Activated T-cell treated with anti-CD3 and anti-CD28 coated beads, Interleukin-2, amount 50 U/mL, for 4 hours (primary cell): ENCODE data around the gene PI4K2A. TPM values are rescaled to one million over a fixed set of nuclear protein-coding genes. Genes with fewer than 3 reads are reported as not detected.

Experiments
- ATAC-seq, 2 donors: fragments of 200-7000 bp; cut with Tn5 transposase; one replicate each; pipeline ENCODE4 v1.10.0; 2021
- DNase-seq: peaks from one replicate; pipeline ENCODE4 v3.0.0-alpha.2; 2020
- H3K27me3 Mint-ChIP-seq: one replicate; pipeline ENCODE4 v1.8.0; 2021; ENCODE audit warnings: low read depth, mixed read lengths
- H3K36me3 Mint-ChIP-seq: one replicate; pipeline ENCODE4 v1.8.0; 2022; ENCODE audit warnings: mixed read lengths; ENCODE audit not compliant: insufficient read depth
- H3K4me1 Mint-ChIP-seq: one replicate; pipeline ENCODE4 v1.8.0; 2021; ENCODE audit warnings: low read depth, mixed read lengths
- H3K4me3 Mint-ChIP-seq: one replicate; pipeline ENCODE4 v1.8.0; 2021; ENCODE audit warnings: mild to moderate bottlenecking, moderate library complexity, mixed read lengths
- H3K9me3 Mint-ChIP-seq: one replicate; pipeline ENCODE4 v1.8.0; 2021; ENCODE audit warnings: mixed read lengths
- total RNA-seq, 3 donors: library from RNA; stranded (reverse); gene quantifications; one replicate each; pipeline ENCODE4 v1.2.1, GENCODE V29; 2021

The PI4K2A gene
- total RNA-seq, 3 donors from 2014 or later = 12.9 to 16.9 (median 15.7) TPM

DNA sequence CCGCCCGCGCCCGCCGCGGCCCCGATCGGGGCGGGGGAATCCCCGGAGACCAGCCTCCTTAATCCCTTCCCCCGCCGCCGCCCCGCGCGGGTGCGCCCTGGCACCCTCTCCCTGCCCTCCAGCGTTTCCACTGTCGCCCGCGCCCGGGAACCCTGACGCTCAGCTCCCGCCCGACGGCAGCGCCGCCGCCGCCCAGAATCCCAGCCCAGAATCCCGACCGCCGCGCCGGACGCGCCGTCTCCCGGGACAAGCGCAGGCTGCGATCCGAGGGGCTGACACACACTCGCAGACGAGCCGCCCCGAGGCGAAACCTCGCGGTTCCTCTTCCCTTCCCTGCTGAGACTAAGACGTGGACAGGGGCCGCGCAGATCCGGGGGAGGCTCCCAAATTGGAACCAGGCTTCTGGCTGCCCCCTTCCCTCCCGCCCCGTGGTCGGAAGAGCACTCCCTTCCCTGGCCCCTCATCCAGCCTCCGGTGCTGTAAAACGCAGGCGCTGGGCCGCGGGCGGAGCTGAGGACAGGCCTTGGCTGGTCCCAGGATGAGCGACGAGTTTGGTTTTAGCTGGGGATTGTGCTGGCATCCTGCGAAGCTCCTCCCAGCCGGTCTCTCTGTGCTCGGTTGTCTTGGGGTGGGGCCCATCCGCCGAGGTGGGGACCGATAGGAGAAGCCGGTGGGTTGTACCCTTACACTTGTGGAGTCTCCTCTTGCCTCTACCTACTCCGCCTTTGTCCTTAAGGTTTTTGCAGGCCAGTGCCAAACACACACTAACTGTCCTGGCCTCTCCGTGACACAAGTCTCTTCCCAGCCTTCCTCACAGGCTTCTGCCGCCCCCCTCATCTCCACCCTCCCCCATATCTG, 74.2 kb downstream of the PI4K2A start:
- no peak for DNase-seq
- Mint-ChIP-seq H3K4me1 (peaks cover 9% of the 10 kb centered on the region), H3K36me3 (no peaks in the 10 kb centered on the region), H3K4me3 (peak overlapping the region; percentile 94), H3K27me3 (peaks cover 12% of the 10 kb centered on the region), H3K9me3 (no peaks in the 10 kb centered on the region)
- ATAC-seq = peak; percentile 42 to 45

DNA sequence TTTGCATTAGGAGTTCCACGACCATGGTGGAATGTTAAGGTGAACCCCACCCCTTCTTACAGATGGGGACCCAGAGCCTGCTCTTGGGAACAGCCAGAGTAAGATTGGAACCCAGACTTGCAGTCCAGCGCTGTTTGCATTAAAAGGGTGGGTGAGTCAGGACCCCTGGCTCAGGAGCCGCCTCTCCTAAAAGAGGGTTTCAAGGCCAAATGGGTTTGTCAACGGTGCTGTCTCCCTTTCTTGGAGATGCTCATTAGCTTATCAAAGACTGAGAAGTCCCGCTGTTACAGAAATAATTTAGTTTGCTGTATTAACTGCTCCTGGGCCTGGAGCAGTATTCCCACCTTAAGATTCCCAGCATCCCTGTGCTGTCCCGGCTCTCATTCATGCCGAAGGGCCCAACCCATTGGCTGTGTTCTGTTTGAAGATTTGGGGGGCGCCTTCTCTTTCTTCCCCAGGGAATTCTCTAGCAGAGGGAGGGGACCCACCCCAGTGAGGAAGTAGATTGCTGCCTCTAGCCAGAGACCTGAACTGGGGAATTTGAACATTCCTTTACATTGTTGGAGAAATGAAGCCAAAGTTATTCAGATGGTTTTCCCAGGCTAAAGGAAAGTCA, 74.9 kb downstream of the PI4K2A start:
- H3K9me3 Mint-ChIP-seq = no peaks in the 10 kb centered on the region
- ATAC-seq (no peak), DNase-seq (no peak)
- peak overlapping the region; percentile 94 for H3K4me3 Mint-ChIP-seq
- peaks cover 10% of the 10 kb centered on the region for H3K27me3 Mint-ChIP-seq
- H3K4me1 Mint-ChIP-seq = peaks cover 9% of the 10 kb centered on the region
- H3K36me3 Mint-ChIP-seq = no peaks in the 10 kb centered on the region

DNA sequence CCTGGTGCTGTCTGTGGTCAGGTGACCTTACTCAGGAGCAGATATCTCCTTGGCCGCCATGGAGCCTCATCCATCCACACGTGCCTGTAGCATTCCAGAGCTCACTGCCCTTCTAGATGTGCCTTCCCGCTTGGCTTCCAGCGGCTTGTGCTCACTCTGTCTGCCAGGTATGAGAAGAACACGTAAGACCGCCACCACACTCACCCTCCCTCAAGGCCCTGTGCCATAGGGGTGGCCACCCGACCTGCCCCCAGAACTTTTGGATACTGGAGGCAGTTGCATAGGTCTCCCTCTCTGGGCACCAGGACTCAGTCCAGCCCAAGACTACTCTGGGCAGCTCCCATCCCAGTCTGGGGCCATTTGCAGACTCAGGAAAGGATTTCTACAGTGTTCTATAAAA, 77.2 kb downstream of the PI4K2A start:
- no peak overlapping the region for H3K4me3 Mint-ChIP-seq
- H3K4me1 Mint-ChIP-seq = peaks cover 6% of the 10 kb centered on the region
- ATAC-seq (no peak), DNase-seq (no peak)
- no peaks in the 10 kb centered on the region for H3K36me3 Mint-ChIP-seq
- H3K9me3 Mint-ChIP-seq = no peaks in the 10 kb centered on the region
- peaks cover 4% of the 10 kb centered on the region for H3K27me3 Mint-ChIP-seq

- H3K9me3 Mint-ChIP-seq = no peaks in the 10 kb centered on the region
- H3K4me1 Mint-ChIP-seq = peaks cover 3% of the 10 kb centered on the region
- H3K36me3 Mint-ChIP-seq = no peaks in the 10 kb centered on the region
- H3K27me3 Mint-ChIP-seq = no peaks in the 10 kb centered on the region
- no peak overlapping the region for H3K4me3 Mint-ChIP-seq
- DNase-seq (no peak), ATAC-seq (no peak)
These were observed 77.7 kb downstream of the PI4K2A start for GRCh38 chr10:97718178-97718577.

GRCh38 chr10:97718659-97719142, 78.2 kb downstream of the PI4K2A start:
- no peak for DNase-seq
- no peak for ATAC-seq

DNA sequence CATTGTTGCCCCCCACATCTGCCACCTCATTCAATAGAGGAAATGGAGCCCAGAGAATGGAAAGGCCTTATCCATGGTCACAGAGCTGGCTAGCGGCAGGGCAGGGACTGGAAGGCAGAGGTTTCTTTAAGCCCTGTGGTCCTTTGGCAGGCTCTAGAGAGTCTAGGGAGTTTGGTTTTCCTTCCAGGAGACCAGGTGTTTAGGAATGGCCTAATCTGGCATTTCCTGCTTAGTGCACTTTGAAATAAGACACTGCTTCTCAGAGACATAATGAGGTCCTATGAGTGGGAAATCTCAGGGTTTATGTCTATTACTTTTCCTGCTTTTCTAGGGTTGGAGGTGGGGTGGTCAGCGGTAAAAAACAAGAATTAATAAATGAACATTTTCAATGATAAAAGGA, 79.1 kb downstream of the PI4K2A start:
- DNase-seq (no peak), ATAC-seq (no peak)
- Mint-ChIP-seq H3K9me3 (no peaks in the 10 kb centered on the region), H3K4me3 (no peak overlapping the region), H3K27me3 (peaks cover 4% of the 10 kb centered on the region), H3K36me3 (no peaks in the 10 kb centered on the region), H3K4me1 (no peaks in the 10 kb centered on the region)

More at GRCh38 chr10:97718659-97719142, 78.2 kb downstream of the PI4K2A start:
- H3K9me3 Mint-ChIP-seq = no peaks in the 10 kb centered on the region
- peaks cover 3% of the 10 kb centered on the region for H3K4me1 Mint-ChIP-seq
- no peaks in the 10 kb centered on the region for H3K36me3 Mint-ChIP-seq
- H3K4me3 Mint-ChIP-seq = no peak overlapping the region
- H3K27me3 Mint-ChIP-seq = no peaks in the 10 kb centered on the region

GRCh38 chr10:97721871-97722780, 81.7 kb downstream of the PI4K2A start:
- Mint-ChIP-seq H3K36me3 (no peaks in the 10 kb centered on the region), H3K27me3 (peaks cover 11% of the 10 kb centered on the region), H3K9me3 (no peaks in the 10 kb centered on the region), H3K4me1 (no peaks in the 10 kb centered on the region), H3K4me3 (no peak overlapping the region)
- no peak for ATAC-seq
- DNase-seq = no peak

DNA sequence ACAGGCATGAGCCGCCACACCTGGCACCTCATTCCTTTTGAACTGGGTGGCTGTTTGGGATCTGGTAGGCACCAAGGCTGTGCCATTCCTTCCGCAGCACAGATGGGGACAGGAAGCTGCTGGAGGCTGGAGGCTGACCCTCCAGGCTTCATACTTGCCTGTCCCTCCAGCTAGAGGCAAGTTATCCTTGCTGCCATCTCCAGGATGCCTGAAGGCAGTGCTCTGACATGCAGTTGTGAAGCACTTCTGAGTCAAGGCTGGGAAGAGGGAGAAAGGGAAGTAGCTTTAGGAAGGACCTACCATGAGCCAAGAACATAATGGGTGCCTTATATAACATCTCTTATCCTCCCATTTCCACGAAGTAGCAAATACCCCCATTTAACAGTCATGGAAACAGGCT, 82.5 kb downstream of the PI4K2A start:
- peaks cover 11% of the 10 kb centered on the region for H3K27me3 Mint-ChIP-seq
- H3K36me3 Mint-ChIP-seq = no peaks in the 10 kb centered on the region
- H3K4me1 Mint-ChIP-seq = no peaks in the 10 kb centered on the region
- ATAC-seq = no peak
- H3K9me3 Mint-ChIP-seq = no peaks in the 10 kb centered on the region
- DNase-seq = no peak
- no peak overlapping the region for H3K4me3 Mint-ChIP-seq

- Mint-ChIP-seq H3K36me3 (no peaks in the 10 kb centered on the region), H3K4me1 (no peaks in the 10 kb centered on the region), H3K4me3 (no peak overlapping the region), H3K9me3 (no peaks in the 10 kb centered on the region), H3K27me3 (peaks cover 11% of the 10 kb centered on the region)
- no peak for DNase-seq
- ATAC-seq = no peak
These were observed 84.0 kb downstream of the PI4K2A start for GRCh38 chr10:97724341-97724941.

Other genes with a start within 250 kb of the PI4K2A start
- gene RRP12, start 239.3 kb upstream of the PI4K2A start, total RNA-seq = 100 to 1,000 TPM; 218 to 222 (median 218) TPM
- 1,000 to 10,000 TPM; 1,128 to 1,173 (median 1,167) TPM for gene PGAM1, start 214.5 kb upstream of the PI4K2A start, total RNA-seq
- 10 to 100 TPM; 60.3 to 72.2 (median 71.9) TPM for gene EXOSC1, start 194.7 kb upstream of the PI4K2A start, total RNA-seq
- 10 to 100 TPM; 54.3 to 62.9 (median 59.6) TPM for gene ZDHHC16, start 194.5 kb upstream of the PI4K2A start, total RNA-seq
- gene MMS19, start 142.2 kb upstream of the PI4K2A start, total RNA-seq = 10 to 100 TPM; 77.3 to 87.5 (median 83.4) TPM
- gene UBTD1, start 141.7 kb upstream of the PI4K2A start, total RNA-seq = 1 to 10 TPM; 2.0 to 3.0 (median 2.8) TPM
- gene ANKRD2, start 67.9 kb upstream of the PI4K2A start, total RNA-seq = not detected
- gene HOGA1, start 56.3 kb upstream of the PI4K2A start, total RNA-seq = not detected
- gene C10orf62, start 51.0 kb upstream of the PI4K2A start, total RNA-seq = not detected
- 1 to 10 TPM; 2.1 to 4.5 (median 2.2) TPM for gene MORN4, start 7.2 kb upstream of the PI4K2A start, total RNA-seq
- 1 to 10 TPM; 1.6 to 2.5 (median 1.8) TPM for gene AVPI1, start 46.6 kb downstream of the PI4K2A start, total RNA-seq
- gene MARVELD1, start 73.1 kb downstream of the PI4K2A start, total RNA-seq = 1 to 10 TPM; 1.6 to 2.5 (median 1.7) TPM
- 10 to 100 TPM; 27.1 to 27.6 (median 27.1) TPM for gene ZFYVE27, start 96.5 kb downstream of the PI4K2A start, total RNA-seq
- under 1 TPM in 2 of 3 donors, not detected in 1; 0.13 to 0.28 TPM for gene SFRP5, start 131.3 kb downstream of the PI4K2A start, total RNA-seq
- gene GOLGA7B, start 209.2 kb downstream of the PI4K2A start, total RNA-seq = under 1 TPM; 0.28 to 0.32 (median 0.30) TPM